GM21825 (cell line): ENCODE measurements around the gene NUP85.
A peak's percentile ranks its signal among the peaks of the same experiment; 100 is the strongest.
"Not testable (repeated sequence)": the region's sequence is repeated elsewhere in the genome, so short reads cannot be mapped to it uniquely, and the experiment has no call there.

Experiments used
- ATAC-seq: cut with Tn5 transposase; IDR thresholded peaks from one replicate; pipeline ENCODE4 v1.9.1; 2021; ENCODE audit warnings: mild to moderate bottlenecking, moderate library complexity; ENCODE audit not compliant: unreplicated experiment

Gene NUP85

DNA sequence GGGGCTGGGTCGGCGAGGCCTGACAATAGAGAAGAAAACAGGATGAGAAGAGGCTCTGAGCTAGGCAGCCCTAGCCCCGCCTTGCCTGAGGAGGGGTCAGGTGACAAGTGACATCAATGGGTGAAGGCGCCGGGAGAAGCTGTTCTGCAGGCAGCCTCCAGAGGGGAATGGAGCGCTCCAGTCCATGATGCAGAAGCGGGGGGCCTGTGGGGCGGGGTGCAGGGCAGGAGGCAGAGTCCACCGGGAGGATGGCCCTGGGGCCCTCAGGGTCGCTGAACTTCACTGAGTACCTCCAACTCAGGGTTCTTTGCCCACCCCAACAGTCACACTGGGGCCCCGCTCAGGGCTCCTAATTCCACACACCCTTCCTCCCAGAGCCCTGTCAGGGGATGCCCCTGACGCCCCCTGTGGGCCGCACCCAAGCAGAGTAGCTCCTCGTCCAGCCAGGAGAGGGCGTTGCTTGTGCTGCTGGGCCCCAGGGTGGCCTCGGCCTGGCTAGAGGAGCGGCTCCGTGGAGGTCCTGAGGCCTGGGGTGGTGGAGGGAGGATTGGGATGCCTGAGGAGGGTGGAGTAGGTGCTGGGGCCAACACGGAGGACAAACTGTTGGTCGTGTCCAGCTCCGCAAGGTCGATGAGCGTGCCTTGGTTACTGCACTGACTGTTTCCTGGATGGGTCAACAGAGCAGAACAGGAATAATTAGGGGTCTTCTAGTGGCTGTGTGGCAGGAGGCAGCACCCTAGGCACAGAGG, 35.1 kb downstream of the NUP85 start:
- no peak for ATAC-seq

DNA sequence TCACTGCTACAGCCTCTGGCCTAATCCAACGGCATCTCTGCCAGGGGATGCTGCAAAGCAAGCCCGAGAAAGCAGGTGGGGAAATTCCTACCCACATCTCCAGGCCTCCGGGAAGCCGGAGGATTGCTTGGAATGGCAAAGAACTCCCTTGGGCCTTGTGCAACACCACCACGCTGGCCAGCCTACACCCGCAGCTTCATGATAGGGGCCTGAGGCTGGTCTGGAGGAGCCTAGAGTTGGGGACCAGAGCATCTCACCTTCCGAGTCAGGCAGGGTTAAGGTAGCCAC, 35.6 kb downstream of the NUP85 start:
- no peak for ATAC-seq

DNA sequence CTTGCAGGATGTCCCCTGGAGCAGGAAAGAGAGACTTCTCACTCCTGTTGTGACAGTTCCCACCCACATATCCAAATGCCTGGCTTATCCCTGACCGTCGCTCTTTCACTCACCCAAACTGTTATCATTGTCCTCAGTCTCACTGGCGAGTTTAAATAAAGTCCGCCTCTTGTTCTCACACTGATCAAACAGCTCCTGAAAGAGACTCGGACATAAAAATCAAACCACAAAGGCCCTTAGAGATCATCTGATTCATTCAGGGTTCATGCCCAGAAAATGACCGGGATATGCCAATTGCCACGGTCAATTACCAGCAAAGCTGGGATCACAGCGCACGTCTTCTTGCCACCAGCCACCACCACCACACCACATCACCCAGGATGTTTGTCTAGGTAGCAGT, 36.0 kb downstream of the NUP85 start:
- ATAC-seq: no peak

DNA sequence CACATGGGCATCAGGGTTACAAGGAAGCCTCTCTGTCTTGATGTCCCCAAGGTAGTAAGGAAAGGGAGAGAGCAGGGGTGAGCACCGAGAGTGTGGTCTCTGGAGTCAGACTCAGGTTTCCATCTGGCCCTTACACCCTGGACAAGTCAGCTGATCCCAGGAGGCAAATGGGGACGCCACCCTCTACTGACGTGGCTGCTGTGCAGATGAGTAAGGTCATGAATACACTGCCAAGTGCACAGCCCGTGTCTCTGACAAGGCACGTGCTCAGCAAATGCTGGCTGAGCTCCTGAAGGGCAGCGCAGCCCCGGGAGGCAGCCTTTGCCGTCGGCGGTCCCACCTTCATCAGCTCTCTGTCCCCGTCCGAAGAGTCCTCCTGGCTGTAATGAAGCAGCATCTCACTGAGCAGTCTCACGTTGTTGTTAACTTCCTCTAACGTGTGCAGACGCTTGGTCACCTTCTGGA, 36.5 kb downstream of the NUP85 start:
- ATAC-seq: no peak

DNA sequence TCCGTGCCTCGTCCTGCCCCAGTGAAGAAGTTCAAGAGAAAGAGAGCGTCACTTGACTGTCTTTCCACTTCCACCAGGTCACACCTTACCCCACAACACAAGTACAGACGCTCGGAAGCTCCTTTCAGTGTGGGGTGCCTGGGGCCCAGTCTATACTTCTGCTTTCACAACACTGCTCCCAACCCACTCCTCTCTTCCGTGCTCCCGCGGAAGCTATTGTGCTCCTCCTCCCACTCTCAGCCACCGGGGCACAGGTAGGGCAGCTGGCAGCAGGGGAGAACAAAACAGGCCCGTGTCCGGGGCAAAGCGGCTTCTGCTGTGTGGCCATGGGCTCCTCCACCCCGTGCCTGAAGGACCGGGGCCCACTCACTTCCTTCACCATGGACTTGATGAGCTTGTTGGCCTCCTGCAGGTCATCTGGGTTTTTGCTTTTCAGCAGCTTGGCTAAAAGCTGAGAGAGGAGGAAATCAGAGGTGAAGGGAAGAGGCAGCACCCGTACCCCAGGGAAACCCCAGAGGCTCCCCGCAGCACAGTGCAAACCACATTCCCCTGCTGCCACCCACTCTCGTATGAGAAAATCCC, 37.1 kb downstream of the NUP85 start:
- no peak for ATAC-seq

DNA sequence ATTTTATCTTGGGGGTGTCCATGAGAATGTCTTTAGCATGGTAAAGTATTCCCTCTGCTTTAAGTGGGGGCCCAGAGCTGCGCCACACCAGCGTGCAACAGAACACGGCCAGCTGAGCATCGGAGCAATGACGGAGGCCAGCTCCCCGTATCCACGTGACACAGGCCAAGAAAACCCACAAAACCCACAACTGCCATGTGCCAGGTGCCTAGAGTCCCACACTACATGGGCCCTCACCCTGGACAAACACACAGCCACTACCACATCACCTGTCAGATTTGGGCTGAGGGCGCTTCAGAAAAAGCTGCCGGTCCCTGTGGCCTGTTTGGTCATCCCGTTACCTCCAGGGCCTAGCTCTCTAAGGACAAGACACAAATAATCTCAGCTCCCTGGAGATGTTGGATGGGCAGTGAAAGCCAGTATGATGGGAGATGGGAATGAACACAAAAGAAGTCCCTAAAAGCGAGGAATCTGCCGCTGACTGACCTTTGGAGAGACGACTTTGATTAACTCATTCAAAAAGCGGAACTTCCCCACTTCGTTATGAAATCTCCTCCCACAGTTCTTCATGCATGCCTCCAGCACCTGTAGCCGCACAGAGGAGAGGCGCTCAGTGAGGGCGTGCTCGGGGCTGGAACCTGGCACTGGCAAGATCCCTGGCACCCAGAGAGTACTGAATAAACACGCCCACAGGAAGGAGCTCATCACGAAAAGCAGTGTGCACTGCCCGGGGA, 38.8 kb downstream of the NUP85 start:
- ATAC-seq: no peak

DNA sequence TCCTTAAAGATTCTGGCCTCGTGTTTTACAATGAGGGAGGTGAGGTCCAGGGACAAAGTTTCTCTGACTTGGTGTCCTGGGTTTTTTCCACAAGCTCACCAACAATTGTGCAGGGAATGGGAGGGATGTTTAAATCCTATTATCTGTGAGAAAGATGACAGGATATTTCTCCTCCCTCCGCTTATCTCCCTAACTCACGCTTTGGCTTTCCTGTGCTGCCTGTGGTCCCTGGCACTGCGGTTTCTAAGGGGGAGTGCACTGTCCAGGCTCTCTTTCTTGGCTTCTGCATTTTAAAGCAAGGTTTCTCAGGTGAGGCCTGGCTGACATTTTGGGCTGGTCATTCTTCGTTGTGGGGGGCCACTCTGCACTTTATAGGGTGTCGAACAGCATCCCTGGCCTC, 39.5 kb downstream of the NUP85 start:
- ATAC-seq: no peak

DNA sequence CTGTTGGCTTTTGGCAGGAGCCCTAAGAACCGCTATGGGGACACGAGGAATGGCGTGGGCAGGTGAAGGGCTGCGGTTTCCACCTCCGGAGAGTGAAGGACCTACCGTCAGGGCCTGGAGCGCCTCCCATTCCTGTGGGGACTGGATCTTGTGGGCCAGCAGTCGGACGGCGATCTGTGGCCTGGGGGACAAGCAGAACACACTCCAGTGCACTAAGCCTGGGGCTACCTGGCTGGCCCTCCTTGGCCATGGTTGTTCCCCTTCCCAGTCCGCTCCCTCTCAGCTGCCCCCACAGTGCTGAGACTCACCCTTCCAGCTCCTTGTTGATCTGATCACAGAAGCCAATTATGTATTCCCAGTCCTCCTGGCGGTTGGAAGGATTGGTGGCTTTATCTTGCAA, 40.9 kb downstream of the NUP85 start:
- ATAC-seq: no peak

DNA sequence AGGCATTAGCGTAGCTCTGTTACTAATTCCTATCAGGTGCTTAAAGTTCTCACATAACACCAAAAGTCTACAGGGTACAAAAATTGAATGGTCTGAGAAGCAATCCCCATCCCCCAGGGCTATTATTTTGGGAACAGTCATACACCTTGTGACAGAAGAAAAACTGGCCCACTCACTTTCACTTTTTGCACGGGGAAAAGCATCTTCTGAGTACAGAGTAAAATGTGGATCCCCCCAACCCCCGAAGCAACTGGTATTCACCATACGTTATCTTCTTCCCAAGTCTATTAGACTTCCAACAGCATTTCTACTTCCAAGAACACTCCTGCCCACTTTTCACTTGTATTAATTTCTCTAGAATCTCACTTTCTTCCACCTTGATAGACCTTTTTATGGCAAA, 44.1 kb downstream of the NUP85 start:
- no peak for ATAC-seq

DNA sequence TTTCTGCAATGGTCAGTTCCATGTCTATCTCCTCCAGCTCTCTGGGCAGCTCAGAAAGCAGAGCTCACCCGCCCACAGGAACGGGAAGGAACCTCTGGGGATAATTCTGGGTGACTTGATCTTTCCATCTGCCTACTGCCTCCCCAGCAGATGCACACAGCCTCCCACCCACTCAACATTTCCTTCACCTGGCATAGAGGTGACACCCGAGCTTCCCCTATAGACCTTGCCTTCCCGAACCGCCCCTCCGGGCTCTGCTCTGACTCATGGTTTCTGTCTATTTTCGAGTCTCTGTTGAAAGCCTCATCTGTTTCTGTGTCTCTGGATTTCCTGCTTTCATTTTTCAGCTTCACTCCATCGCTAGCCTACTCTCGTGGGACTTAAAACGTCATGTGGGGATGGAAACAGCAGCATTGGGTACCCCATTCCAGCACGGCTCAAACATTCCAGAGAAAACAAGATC, 44.6 kb downstream of the NUP85 start:
- ATAC-seq: peak; percentile 87

DNA sequence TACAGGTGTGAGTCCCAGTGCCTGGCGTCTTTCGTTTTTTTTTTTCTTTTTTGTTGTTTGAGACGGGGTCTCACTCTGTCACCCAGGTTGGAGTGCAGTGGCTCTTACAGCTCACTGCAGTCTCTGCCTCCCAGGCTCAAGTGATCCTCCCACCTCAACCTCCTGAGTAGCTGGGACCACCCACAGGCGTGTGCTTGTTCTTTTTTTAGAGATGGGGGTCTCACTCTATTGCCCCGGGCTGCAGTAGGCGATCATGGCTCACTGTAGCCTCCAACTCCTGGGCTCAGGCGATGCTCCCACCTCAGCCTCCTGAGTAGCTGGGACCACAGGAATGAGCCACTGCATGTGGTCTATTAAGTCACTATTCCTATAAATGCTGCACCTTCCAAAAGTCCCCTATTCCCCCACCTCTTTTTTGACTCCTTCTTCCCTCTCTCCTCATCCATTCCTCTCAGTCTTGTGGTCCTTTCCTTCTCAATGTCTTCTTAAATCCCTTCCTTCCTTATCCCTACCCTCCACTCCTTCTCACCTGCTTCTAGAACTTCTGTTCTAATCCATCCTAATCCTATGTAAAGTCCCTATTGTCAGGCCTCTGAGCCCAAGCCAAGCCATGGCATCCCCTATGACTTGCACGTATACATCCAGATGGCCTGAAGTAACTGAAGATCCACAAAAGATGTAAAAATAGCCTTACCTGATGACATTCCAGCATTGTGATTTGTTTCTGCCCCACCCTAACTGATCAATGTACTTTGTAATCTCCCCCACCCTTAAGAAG, 46.7 kb downstream of the NUP85 start:
- ATAC-seq: no peak

DNA sequence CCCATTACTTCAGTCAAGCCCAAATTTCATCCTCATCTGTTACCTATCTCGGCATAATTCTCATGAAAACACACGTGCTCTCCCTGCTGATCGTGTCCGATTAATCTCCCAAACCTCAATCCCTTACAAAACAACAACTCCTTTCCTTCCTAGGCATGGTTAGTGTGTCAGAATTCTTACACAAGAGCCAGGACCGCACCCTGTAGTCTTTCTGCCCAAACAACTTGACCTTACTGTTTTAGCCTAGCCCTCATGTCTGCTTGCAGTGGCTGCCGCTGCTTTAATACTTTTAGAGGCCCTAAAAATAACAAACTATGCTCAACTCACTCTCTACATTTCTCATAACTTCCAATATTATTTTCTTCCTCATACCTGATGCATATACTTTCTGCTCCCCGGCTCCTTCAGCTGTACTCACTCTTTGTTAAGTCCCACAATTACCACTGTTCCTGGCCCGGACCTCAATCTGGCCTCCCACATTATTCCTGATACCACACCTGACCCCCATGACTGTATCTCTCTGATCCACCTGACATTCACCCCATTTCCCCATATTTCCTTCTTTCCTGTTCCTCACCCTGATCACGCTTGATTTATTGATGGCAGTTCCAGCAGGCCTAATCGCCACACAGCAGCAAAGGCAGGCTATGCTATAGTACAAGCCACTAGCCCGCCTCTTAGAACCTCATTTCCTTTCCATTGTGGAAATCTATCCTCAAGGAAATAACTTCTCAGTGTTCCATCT, 50.6 kb downstream of the NUP85 start:
- not testable (repeated sequence) for ATAC-seq

DNA sequence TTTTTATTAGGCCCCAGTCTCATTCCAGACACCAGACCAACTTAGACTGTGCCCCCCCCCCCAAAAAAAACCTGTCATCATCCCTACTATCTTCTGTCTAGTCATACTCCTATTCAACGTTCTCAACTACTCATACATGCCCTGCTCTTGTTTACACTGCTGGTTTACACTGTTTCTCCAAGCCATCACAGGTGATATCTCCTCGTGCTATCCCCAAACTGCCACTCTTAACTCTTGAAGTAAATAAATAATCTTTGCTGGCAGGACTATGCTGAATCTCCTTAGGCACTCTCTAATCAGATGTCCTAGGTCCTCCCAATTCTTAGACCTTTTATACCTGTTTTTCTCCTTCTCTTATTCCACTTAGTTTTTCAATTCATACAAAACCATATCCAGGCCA, 51.7 kb downstream of the NUP85 start:
- not testable (repeated sequence) for ATAC-seq

DNA sequence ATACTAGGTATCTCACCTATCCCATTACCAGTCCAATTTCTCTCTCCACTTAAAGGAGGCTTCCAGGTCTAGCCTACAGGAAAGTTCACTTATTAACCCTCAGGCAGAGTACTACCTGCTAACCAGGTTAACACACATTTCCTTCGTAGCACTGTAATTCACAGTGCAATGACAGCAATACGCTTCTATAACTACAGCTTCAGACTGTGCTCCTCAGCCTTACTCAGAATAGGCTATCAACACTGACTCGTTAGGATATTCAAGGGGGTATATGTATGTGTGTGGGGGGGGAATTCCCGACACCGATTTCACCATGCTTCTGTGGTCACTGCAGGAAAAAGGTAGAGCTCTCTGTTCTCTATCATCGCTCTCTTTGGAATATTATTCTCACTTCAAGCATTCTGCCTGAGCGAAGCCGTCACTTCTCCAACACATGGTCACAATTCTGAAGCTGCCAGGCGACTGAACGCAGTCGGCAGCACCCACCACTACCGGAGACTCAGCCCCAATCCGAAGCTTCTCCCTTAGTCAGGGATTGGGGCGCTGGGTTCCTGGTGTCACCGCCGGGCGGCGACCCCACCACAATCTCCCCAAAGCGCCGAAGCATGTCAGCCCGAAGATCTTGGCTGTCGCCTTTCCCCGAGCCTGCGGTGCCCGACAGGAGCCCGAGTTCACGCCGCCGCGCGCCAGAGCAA, 55.3 kb downstream of the NUP85 start:
- ATAC-seq: peak; percentile 8

DNA sequence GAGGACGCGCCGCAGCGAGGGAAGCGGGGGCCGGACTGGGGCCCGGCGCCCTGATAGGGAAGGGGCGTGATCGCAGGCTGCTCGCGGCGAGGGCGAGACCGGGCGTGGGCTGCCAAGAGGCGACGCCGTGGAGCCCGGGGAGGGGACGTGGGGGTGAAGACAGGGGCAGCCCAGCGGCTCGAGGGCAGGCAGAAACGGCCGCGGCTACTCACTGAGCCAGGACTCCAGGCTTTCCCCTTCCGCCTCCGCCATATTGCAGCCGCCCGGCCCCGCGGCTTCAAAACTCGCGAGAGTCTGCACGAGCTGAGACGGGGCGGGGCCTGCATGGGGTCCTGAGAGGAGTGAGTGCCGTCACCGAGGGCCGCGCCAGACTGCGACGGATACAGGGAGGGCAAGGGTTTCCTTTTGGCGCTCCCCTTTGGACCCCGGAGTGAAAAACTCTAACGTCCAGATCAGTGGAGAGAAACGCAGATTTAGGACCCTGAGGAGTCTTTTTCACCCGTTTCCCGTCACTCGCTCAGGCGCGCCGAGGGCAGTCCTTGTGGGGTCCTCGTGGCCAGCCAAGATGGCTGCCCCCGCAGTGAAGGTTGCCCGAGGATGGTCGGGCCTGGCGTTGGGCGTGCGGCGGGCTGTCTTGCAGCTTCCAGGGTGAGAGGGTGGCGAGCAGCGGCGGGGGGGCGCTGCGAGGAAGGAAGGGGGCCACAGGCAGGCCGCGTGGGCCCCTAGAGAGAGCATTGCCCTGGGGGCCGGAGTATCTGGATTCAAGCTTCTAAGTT, 56.0 kb downstream of the NUP85 start, which contains the start of the genes GGA3 and MRPS7:
Gene GGA3 (minus strand): TSS at position 271 of the 776 bp plus-strand sequence. CDS start 19 bp downstream, at position 252.
Gene MRPS7 (plus strand): TSS at position 544 of the 776 bp plus-strand sequence. CDS start 22 bp downstream, at position 566.
- ATAC-seq: peak; percentile 79

DNA sequence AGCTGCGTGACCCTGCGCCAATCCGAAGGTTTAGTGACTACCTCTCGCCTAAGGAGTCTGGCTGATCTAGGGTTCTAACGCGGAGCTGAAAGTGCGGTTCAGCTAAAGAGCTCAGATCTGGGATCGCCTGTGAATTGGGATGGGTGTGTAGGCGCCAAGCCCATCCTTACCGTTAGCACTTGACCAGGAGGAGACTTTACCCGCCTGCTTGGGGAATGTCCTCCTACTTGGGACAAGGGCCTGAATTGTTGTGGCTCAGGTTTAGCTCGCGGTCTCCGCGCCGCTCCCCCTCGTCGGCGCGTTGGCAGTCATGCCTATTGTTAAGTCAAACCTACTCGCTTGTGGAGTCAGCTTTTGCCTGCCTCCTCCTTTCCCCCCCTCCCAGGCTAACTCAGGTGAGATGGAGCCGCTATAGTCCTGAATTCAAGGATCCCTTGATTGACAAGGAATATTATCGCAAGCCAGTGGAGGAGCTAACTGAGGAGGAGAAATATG, 56.7 kb downstream of the NUP85 start:
- ATAC-seq: peak; percentile 6

DNA sequence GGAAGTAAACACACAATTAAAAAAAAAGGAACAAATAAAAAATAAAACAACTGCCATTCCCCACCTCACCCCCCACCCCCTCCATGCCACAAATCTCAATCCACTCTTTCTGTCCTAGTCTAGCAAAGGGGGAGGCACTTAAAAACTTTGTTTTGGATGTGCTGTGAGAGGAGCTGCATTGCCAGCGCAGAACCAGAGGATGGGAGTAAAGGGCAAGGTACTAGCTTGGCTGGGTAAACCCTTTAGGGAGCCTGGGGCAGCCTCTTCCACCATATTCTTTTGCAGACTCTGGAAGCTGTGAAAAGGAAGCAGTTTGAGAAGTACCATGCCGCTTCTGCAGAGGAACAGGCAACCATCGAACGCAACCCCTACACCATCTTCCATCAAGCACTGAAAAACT, 57.6 kb downstream of the NUP85 start:
- no peak for ATAC-seq

DNA sequence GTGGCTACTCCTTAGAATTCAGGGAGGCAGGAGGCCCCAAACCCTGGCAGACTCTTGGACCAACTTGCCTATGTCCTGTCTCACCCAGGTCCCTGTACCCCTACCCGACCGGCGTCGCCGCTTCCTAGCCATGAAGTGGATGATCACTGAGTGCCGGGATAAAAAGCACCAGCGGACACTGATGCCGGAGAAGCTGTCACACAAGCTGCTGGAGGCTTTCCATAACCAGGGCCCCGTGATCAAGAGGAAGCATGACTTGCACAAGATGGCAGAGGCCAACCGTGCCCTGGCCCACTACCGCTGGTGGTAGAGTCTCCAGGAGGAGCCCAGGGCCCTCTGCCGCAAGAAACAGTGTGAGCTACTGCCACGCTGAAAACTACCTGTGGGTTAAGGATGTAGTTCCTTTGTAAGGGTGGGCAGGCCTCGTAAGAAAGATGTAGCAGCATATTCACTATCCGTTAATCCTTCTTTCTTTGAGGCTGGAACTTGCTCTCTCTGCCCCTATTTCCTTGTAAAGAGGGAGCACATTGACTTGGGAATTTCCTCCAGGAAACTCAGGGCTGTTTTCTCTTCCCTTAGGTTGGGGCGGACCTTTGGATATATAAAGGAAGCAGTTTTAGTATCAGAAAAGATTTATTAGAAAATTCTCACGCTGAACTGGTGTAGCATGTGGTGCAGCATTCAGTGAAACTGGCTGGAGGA, 60.3 kb downstream of the NUP85 start:
- ATAC-seq: no peak
